Hepatocyte (in vitro differentiated cells): ENCODE data around the gene TSPYL1.

Source experiments
- CTCF ChIP-seq: fragments of 200-600 bp; sonication (generic); IDR thresholded peaks from 2 replicates; pipeline ENCODE4 v1.5.1; 2016; ENCODE audit warnings: antibody characterized with exemption, mild to moderate bottlenecking; ENCODE audit not compliant: poor library complexity
- EZH2 ChIP-seq: fragments of 200-600 bp; sonication (generic); IDR thresholded peaks from 2 replicates; pipeline ENCODE4 v1.6.1; 2016; ENCODE audit warnings: antibody characterized with exemption, mild to moderate bottlenecking, borderline replicate concordance

GRCh38 chr6:116258520-116258919, 21.2 kb downstream of the TSPYL1 start:
- TF ChIP-seq CTCF (no peak), EZH2 (no peak)
